CD14-positive monocyte (primary cell): ENCODE results near the gene ACSL1. TPM values are rescaled to one million over a fixed set of nuclear protein-coding genes. Genes with fewer than 3 reads are reported as not detected.

Source experiments
- DNase-seq, 3 donors: peaks; one replicate each; pipeline ENCODE4 v3.0.0-alpha.2; 2011 to 2022
- H2AFZ ChIP-seq: 2 replicates; pipeline ENCODE4 v1.6.0; 2012; ENCODE audit warnings: mild to moderate bottlenecking, low read depth, low read length, inconsistent platforms; ENCODE audit not compliant: insufficient read depth, poor library complexity, severe bottlenecking
- H3K27ac ChIP-seq, 2 donors: 1 replicate in 1 of 2; 2 replicates in 1 of 2; pipeline ENCODE4 v1.5.1; 2012 to 2013; ENCODE audit warnings: low read length in 2 of 2, control low read depth in 1 of 2, inconsistent platforms in 1 of 2, low read depth in 1 of 2, mild to moderate bottlenecking in 1 of 2
- H3K27me3 ChIP-seq, 2 donors: one replicate each; pipeline versions ENCODE4 v1.6.0 to v1.6.1; 2011 to 2013; ENCODE audit warnings: low read length in 2 of 2; ENCODE audit not compliant: control insufficient read depth in 2 of 2, insufficient read depth in 2 of 2
- H3K36me3 ChIP-seq, 2 donors: replicated peaks in 1 of 2; 1 replicate in 1 of 2; 2 replicates in 1 of 2; pipeline versions ENCODE4 v1.5.1 to v1.6.1; 2012 to 2013; ENCODE audit warnings: low read length in 2 of 2, control low read depth in 1 of 2, inconsistent platforms in 1 of 2, mild to moderate bottlenecking in 1 of 2; ENCODE audit not compliant: insufficient read depth in 2 of 2, control insufficient read depth in 1 of 2
- H3K4me1 ChIP-seq, 2 donors: 1 replicate in 1 of 2; 2 replicates in 1 of 2; pipeline versions ENCODE4 v1.5.1 to v1.6.1; 2012 to 2013; ENCODE audit warnings: low read length in 2 of 2, control low read depth in 1 of 2, inconsistent platforms in 1 of 2, mild to moderate bottlenecking in 1 of 2, moderate library complexity in 1 of 2; ENCODE audit not compliant: insufficient read depth in 2 of 2, control insufficient read depth in 1 of 2
- H3K4me2 ChIP-seq: replicated peaks from 2 replicates; pipeline ENCODE3; 2012; ENCODE audit warnings: low read length, moderate library complexity, mild to moderate bottlenecking; ENCODE audit not compliant: poor library complexity, severe bottlenecking; ENCODE audit errors: extremely low read depth
- H3K4me3 ChIP-seq, 3 experiments: fragments of 200-600 bp in 1 of 3; sonication (generic) in 1 of 3; replicated peaks in 1 of 3; 1 replicate in 2 of 3; 2 replicates in 1 of 3; pipeline ENCODE4 v1.5.1; 2011 to 2013; ENCODE audit warnings: low read length in 3 of 3, mild to moderate bottlenecking in 3 of 3, control low read depth in 2 of 3, low read depth in 2 of 3, inconsistent platforms in 1 of 3, moderate library complexity in 1 of 3
- H3K79me2 ChIP-seq: 2 replicates; pipeline ENCODE4 v1.6.0; 2012; ENCODE audit warnings: mild to moderate bottlenecking, control low read depth, inconsistent platforms, low read length, moderate library complexity; ENCODE audit not compliant: insufficient read depth
- H3K9ac ChIP-seq: 2 replicates; pipeline ENCODE4 v1.6.0; 2017; ENCODE audit warnings: low read length, mild to moderate bottlenecking; ENCODE audit not compliant: insufficient read depth, poor library complexity, severe bottlenecking
- H3K9me3 ChIP-seq, 2 donors: replicated peaks in 1 of 2; 1 replicate in 1 of 2; 2 replicates in 1 of 2; pipeline versions ENCODE4 v1.5.1 to v1.6.1; 2012 to 2013; ENCODE audit warnings: low read length in 2 of 2, control low read depth in 1 of 2; ENCODE audit not compliant: control insufficient read depth in 1 of 2, insufficient read depth in 1 of 2
- H4K20me1 ChIP-seq: 2 replicates; pipeline ENCODE4 v1.6.0; 2012; ENCODE audit warnings: mild to moderate bottlenecking, low read length, control low read depth, moderate library complexity; ENCODE audit not compliant: insufficient read depth
- H3K27ac Mint-ChIP-seq, 7 donors: one replicate each; pipeline ENCODE4 v1.8.0; 2020; ENCODE audit warnings: mild to moderate bottlenecking in 7 of 7, mixed read lengths in 7 of 7, moderate library complexity in 6 of 7, inconsistent platforms in 2 of 7
- H3K27me3 Mint-ChIP-seq, 3 donors: one replicate each; pipeline ENCODE4 v1.8.0; 2021 to 2022; ENCODE audit warnings: low read depth in 3 of 3, mild to moderate bottlenecking in 3 of 3, mixed read lengths in 3 of 3, moderate library complexity in 3 of 3, inconsistent platforms in 1 of 3
- H3K36me3 Mint-ChIP-seq, 2 donors: one replicate each; pipeline ENCODE4 v1.8.0; 2020; ENCODE audit warnings: mixed read lengths in 2 of 2, inconsistent platforms in 1 of 2, mild to moderate bottlenecking in 1 of 2
- H3K4me1 Mint-ChIP-seq: one replicate; pipeline ENCODE4 v1.8.0; 2020; ENCODE audit warnings: mild to moderate bottlenecking, mixed read lengths
- H3K4me3 Mint-ChIP-seq, 2 donors: one replicate each; pipeline ENCODE4 v1.8.0; 2020; ENCODE audit warnings: mild to moderate bottlenecking in 2 of 2, mixed read lengths in 2 of 2, moderate library complexity in 1 of 2
- H3K9me3 Mint-ChIP-seq, 7 donors: one replicate each; pipeline ENCODE4 v1.8.0; 2020 to 2022; ENCODE audit warnings: mixed read lengths in 7 of 7, mild to moderate bottlenecking in 6 of 7, moderate library complexity in 6 of 7, inconsistent platforms in 2 of 7
- WGBS: methylation state at CpG from one replicate; pipeline ENCODE4 v1.1.5; 2013; ENCODE audit warnings: missing lambda C conversion rate; ENCODE audit not compliant: insufficient coverage; 5-methylcytosine and 5-hydroxymethylcytosine counted together
- intact Hi-C, 2 donors: fragments of 100-400 bp; cut with micrococcal nuclease; formaldehyde crosslinking; loops; one replicate each; pipeline versions ENCODE4 v1.15.0 to v1.15.1; 2023
- polyA plus RNA-seq, 3 donors: library from polyadenylated mRNA; depleted of rRNA in 1 of 3; unstranded in 2 of 3; stranded (reverse) in 1 of 3; fragments of 300-500 nt in 2 of 3; fragments of >200 nt in 1 of 3; fragmentation: Illumina TruSeq in 2 of 3; gene quantifications; 1 replicate in 2 of 3; 2 replicates in 1 of 3; pipeline ENCODE4 v1.2.3, GENCODE V29; 2012 to 2021
- TF ChIP-seq, protein P1 (sequence below): fragments of 200-600 bp; IDR thresholded peaks from one replicate; pipeline ENCODE4 v1.8.0; 2022; ENCODE audit warnings: antibody characterized with exemption, mild to moderate bottlenecking

ACSL1 gene
- polyA plus RNA-seq, 3 donors: 72.4 to 115 (median 115) TPM

DNA sequence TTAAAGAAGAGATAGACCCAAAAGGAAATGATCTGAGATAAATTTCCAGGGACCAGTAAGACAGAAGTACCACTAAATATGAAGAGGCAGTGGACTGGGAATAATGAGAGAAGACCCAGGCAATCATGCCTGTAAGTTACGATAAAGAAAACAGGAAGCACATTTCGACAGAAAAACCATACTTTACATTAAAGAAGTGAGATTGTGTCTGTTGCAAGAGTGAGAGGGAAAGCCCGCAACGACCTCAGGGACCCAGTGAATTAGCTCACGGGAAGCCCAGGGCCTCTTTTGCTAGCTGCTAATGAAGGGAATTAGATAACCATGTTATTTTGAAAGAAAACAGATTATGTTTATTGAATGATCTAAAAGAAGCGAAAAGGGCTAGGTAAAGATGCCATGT, 28.9 kb upstream of the ACSL1 start:
- H3K27ac ChIP-seq: peak overlapping the region; percentile 93 to 97
- no peaks in the 10 kb centered on the region for H3K9me3 ChIP-seq
- H4K20me1 ChIP-seq: no peaks in the 10 kb centered on the region
- 0% methylated on average over 4 of the region's 6 CpGs for WGBS
- peaks cover 0 to 3% (median 0%) of the 10 kb centered on the region in 7 donors for H3K9me3 Mint-ChIP-seq
- H3K4me2 ChIP-seq: peak overlapping the region; percentile 67
- peaks cover 92 to 99% of the 10 kb centered on the region in 2 donors for H3K4me1 ChIP-seq
- intact Hi-C loops: loop anchor here (5.0 kb wide), 2 partner anchors 37 to 43 kb away; no protein-coding TSS in a partner anchor
- TF ChIP-seq, protein P1, sequence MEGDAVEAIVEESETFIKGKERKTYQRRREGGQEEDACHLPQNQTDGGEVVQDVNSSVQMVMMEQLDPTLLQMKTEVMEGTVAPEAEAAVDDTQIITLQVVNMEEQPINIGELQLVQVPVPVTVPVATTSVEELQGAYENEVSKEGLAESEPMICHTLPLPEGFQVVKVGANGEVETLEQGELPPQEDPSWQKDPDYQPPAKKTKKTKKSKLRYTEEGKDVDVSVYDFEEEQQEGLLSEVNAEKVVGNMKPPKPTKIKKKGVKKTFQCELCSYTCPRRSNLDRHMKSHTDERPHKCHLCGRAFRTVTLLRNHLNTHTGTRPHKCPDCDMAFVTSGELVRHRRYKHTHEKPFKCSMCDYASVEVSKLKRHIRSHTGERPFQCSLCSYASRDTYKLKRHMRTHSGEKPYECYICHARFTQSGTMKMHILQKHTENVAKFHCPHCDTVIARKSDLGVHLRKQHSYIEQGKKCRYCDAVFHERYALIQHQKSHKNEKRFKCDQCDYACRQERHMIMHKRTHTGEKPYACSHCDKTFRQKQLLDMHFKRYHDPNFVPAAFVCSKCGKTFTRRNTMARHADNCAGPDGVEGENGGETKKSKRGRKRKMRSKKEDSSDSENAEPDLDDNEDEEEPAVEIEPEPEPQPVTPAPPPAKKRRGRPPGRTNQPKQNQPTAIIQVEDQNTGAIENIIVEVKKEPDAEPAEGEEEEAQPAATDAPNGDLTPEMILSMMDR: no peak
- peak; percentile 86 to 96 (median 96) for DNase-seq
- H3K9ac ChIP-seq: peak overlapping the region; percentile 62
- H3K27me3 ChIP-seq: no peaks in the 10 kb centered on the region
- H3K79me2 ChIP-seq: no peaks in the 10 kb centered on the region
- H3K27me3 Mint-ChIP-seq: peaks cover 2 to 5% (median 3%) of the 10 kb centered on the region in 3 donors
- no peaks in the 10 kb centered on the region for H3K36me3 ChIP-seq
- no peak overlapping the region for H2AFZ ChIP-seq
- peak overlapping the region in 1 of 3 experiments; percentile 52 for H3K4me3 ChIP-seq
- H3K36me3 Mint-ChIP-seq: peaks cover 3 to 4% of the 10 kb centered on the region in 2 donors
- peak overlapping the region; percentile 54 to 82 for H3K4me3 Mint-ChIP-seq
- H3K27ac Mint-ChIP-seq: no peak overlapping the region
- peaks cover 23% of the 10 kb centered on the region for H3K4me1 Mint-ChIP-seq

DNA sequence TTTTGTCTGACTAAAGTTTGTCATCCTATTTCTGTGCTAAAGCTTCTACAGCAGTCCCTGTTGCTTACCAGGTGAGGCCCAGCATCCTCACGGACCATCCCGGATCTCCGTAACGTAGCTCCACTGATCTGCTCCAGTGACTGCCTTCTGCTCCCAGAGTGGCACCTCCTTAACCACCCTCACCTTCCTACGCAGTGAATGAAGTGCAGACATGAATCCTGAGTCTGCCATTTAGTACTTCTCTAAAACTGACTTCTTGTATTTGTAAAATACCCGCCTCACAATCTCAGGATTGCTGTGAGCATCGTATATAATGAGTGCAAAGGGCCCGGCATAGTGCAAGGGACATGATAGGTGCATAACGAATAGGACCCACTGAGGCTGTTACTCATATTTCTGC, 27.7 kb upstream of the ACSL1 start:
- Mint-ChIP-seq H3K4me1 (peaks cover 17% of the 10 kb centered on the region), H3K27me3 (peaks cover 2 to 5% (median 3%) of the 10 kb centered on the region in 3 donors)

More for the DNA sequence above, 27.7 kb upstream of the ACSL1 start:
- Mint-ChIP-seq H3K9me3 (peaks cover 0 to 3% (median 0%) of the 10 kb centered on the region in 7 donors), H3K36me3 (peaks cover 3 to 6% of the 10 kb centered on the region in 2 donors), H3K4me3 (no peak overlapping the region), H3K27ac (no peak overlapping the region)
- peak overlapping the region; percentile 8 to 93 for H3K27ac ChIP-seq
- H4K20me1 ChIP-seq: no peaks in the 10 kb centered on the region
- H3K36me3 ChIP-seq: no peaks in the 10 kb centered on the region
- TF ChIP-seq, protein P1: no peak
- H3K79me2 ChIP-seq: no peaks in the 10 kb centered on the region
- DNase-seq: peak in 1 of 3 donors; percentile 48
- H3K9ac ChIP-seq: peak overlapping the region; percentile 17
- WGBS: 83% methylated on average over 5 of the region's 9 CpGs
- H3K4me3 ChIP-seq: peak overlapping the region in 1 of 3 experiments; percentile 52
- H3K4me1 ChIP-seq: peaks cover 90 to 99% of the 10 kb centered on the region in 2 donors
- intact Hi-C loops: loop anchor here (5.0 kb wide), 2 partner anchors 36 to 44 kb away; no protein-coding TSS in a partner anchor
- no peak overlapping the region for H2AFZ ChIP-seq
- no peaks in the 10 kb centered on the region for H3K27me3 ChIP-seq
- no peaks in the 10 kb centered on the region for H3K9me3 ChIP-seq
- peak overlapping the region; percentile 23 for H3K4me2 ChIP-seq
